ENCODE measurements around the gene PRRT1. TPM values are rescaled to one million over a fixed set of nuclear protein-coding genes. Genes with fewer than 3 reads are reported as not detected.
"Not testable (repeated sequence)": the region's sequence is repeated elsewhere in the genome, so short reads cannot be mapped to it uniquely, and the experiment has no call there.

PRRT1 gene
- total RNA-seq, 4 donors from 2014 or later: 1.2 to 4.8 (median 3.1) TPM

GRCh38 chr6:32194388-32194787 is 42.6 kb upstream of the PRRT1 start:
- Histone ChIP-seq H3K4me3 (no peak overlapping the region), H3K9me3 (no peaks in the 10 kb centered on the region), H3K4me1 (peaks cover 2 to 64% (median 14%) of the 10 kb centered on the region in 3 donors), H3K36me3 (no peaks in the 10 kb centered on the region), H3K27me3 (no peaks in the 10 kb centered on the region), H3K27ac (peak overlapping the region; percentile 95 to 99 (median 98))
- ATAC-seq: no peak
- TF ChIP-seq CTCF (IDR thresholded peaks at IDR 0.05) (no peak), EP300 (IDR thresholded peaks at IDR 0.05) (no peak), POLR2A (IDR thresholded peaks at IDR 0.05) (no peak), POLR2AphosphoS5 (IDR thresholded peaks at IDR 0.05) (no peak)
- 90 to 92% methylated on average over 3 to 4 of the region's 4 CpGs for WGBS, 2 donors (ENCODE audit: low coverage in 1 of 2)

- Histone ChIP-seq H3K4me1 (peaks cover 2 to 77% (median 24%) of the 10 kb centered on the region in 3 donors), H3K27ac (peak overlapping the region in 3 of 4 donors; percentile 97 to 99 (median 98)), H3K4me3 (peak overlapping the region in 1 of 2 donors; percentile 89)
- not testable (repeated sequence) for H3K36me3 ChIP-seq, ATAC-seq, H3K27me3 ChIP-seq, H3K9me3 ChIP-seq
- 58 to 90% methylated on average over 6 to 7 of the region's 13 CpGs for WGBS, 2 donors (ENCODE audit: low coverage in 1 of 2)
These were observed 41.4 kb upstream of the PRRT1 start for GRCh38 chr6:32193096-32193495.

GRCh38 chr6:32192608-32193039 is 40.9 kb upstream of the PRRT1 start, which contains the start of gene GPSM3:
GPSM3 (minus strand) TSS chr6:32192643; CDS start chr6:32192513, 130 bp downstream.
- WGBS, 2 donors (ENCODE audit: low coverage in 1 of 2): 33 to 60% methylated on average over 2 to 3 of the region's 5 CpGs
- Histone ChIP-seq H3K36me3 (peaks cover 0 to 5% of the 10 kb centered on the region in 2 donors), H3K4me1 (peaks cover 2 to 80% (median 29%) of the 10 kb centered on the region in 3 donors), H3K27me3 (no peaks in the 10 kb centered on the region), H3K9me3 (no peaks in the 10 kb centered on the region), H3K4me3 (peak within 1 kb of the TSS in 1 of 2 donors; percentile 89), H3K27ac (peak within 1 kb of the TSS in 3 of 4 donors; percentile 97 to 99 (median 98))
- no peak for ATAC-seq
- no peak for TF ChIP-seq POLR2A (IDR thresholded peaks at IDR 0.05)
- no peak for TF ChIP-seq POLR2AphosphoS5 (IDR thresholded peaks at IDR 0.05)
- TF ChIP-seq CTCF (IDR thresholded peaks at IDR 0.05): no peak
- TF ChIP-seq EP300 (IDR thresholded peaks at IDR 0.05): no peak

- ATAC-seq: no peak
- H3K9me3 ChIP-seq: no peaks in the 10 kb centered on the region
- H3K27me3 ChIP-seq: no peaks in the 10 kb centered on the region
- WGBS, 2 donors (ENCODE audit: low coverage in 1 of 2): 42 to 82% methylated on average over 3 to 9 of the region's 15 CpGs
- H3K4me3 ChIP-seq: peak overlapping the region in 1 of 2 donors; percentile 89
- TF ChIP-seq POLR2A (IDR thresholded peaks at IDR 0.05): no peak
- no peak for TF ChIP-seq CTCF (IDR thresholded peaks at IDR 0.05)
- TF ChIP-seq EP300 (IDR thresholded peaks at IDR 0.05): no peak
- no peak for TF ChIP-seq POLR2AphosphoS5 (IDR thresholded peaks at IDR 0.05)
- H3K27ac ChIP-seq: peak overlapping the region in 3 of 4 donors; percentile 97 to 99 (median 98)
- peaks cover 0 to 12% of the 10 kb centered on the region in 2 donors for H3K36me3 ChIP-seq
- H3K4me1 ChIP-seq: peaks cover 1 to 80% (median 32%) of the 10 kb centered on the region in 3 donors
These were observed 40.2 kb upstream of the PRRT1 start for GRCh38 chr6:32191696-32192607.

- Histone ChIP-seq H3K27ac (peak overlapping the region; percentile 97 to 99 (median 98)), H3K36me3 (peaks cover 0 to 21% of the 10 kb centered on the region in 2 donors), H3K4me3 (peak overlapping the region; percentile 89 to 98), H3K9me3 (no peaks in the 10 kb centered on the region), H3K27me3 (no peaks in the 10 kb centered on the region), H3K4me1 (peaks cover 0 to 83% (median 37%) of the 10 kb centered on the region in 3 donors)
- no peak for ATAC-seq
- no peak for TF ChIP-seq CTCF (IDR thresholded peaks at IDR 0.05)
- TF ChIP-seq EP300 (IDR thresholded peaks at IDR 0.05): no peak
- no peak for TF ChIP-seq POLR2A (IDR thresholded peaks at IDR 0.05)
- TF ChIP-seq POLR2AphosphoS5 (IDR thresholded peaks at IDR 0.05): no peak
- 67% methylated on average over 3 of the region's 8 CpGs; no CpG with 5 or more reads in 1 of the 2 donors for WGBS, 2 donors (ENCODE audit: low coverage in 1 of 2)
These were observed 39.4 kb upstream of the PRRT1 start for GRCh38 chr6:32190911-32191677.
